GM23338 (cell line): ENCODE data around the gene TRPM3. TPM values are rescaled to one million over a fixed set of nuclear protein-coding genes. Genes with fewer than 3 reads are reported as not detected.

Experiments
- ATAC-seq: fragments of 200-7000 bp; cut with Tn5 transposase; 3 replicates; pipeline ENCODE4 v1.9.1; 2020
- DNase-seq: peaks from one replicate; pipeline ENCODE4 v3.0.0-alpha.2; 2015; ENCODE audit warnings: low spot score
- H2AFZ ChIP-seq: fragments of 200-600 bp; sonication (generic); 2 replicates; pipeline ENCODE4 v1.8.0; 2016; ENCODE audit warnings: antibody characterized with exemption, mild to moderate bottlenecking, moderate library complexity
- H3F3A ChIP-seq: fragments of 200-600 bp; sonication (generic); replicated peaks from 2 replicates; pipeline ENCODE4 v1.8.0; 2017; ENCODE audit warnings: antibody characterized with exemption, mixed run types, low read depth
- H3K27ac ChIP-seq: fragments of 200-600 bp; sonication (generic); 2 replicates; pipeline ENCODE4 v1.6.1; 2016; ENCODE audit warnings: low read depth
- H3K27me3 ChIP-seq: fragments of 200-600 bp; sonication (generic); 2 replicates; pipeline ENCODE4 v1.8.0; 2016; ENCODE audit warnings: mild to moderate bottlenecking, mixed run types, moderate library complexity; ENCODE audit not compliant: insufficient read depth
- H3K36me3 ChIP-seq: fragments of 200-600 bp; sonication (generic); 2 replicates; pipeline ENCODE4 v1.8.0; 2016; ENCODE audit warnings: mild to moderate bottlenecking; ENCODE audit not compliant: insufficient read depth
- H3K4me1 ChIP-seq: fragments of 200-600 bp; sonication (generic); 2 replicates; pipeline ENCODE4 v1.8.0; 2016; ENCODE audit warnings: mild to moderate bottlenecking, moderate library complexity; ENCODE audit not compliant: insufficient read depth
- H3K4me2 ChIP-seq: fragments of 200-600 bp; sonication (generic); 2 replicates; pipeline ENCODE4 v1.7.1; 2017; ENCODE audit warnings: mixed run types
- H3K4me3 ChIP-seq: fragments of 200-600 bp; sonication (generic); 2 replicates; pipeline ENCODE4 v1.6.1; 2016; ENCODE audit warnings: mixed run types
- H3K79me2 ChIP-seq: fragments of 200-600 bp; sonication (generic); replicated peaks from 2 replicates; pipeline ENCODE4 v1.8.0; 2017; ENCODE audit warnings: mild to moderate bottlenecking; ENCODE audit not compliant: insufficient read depth
- H3K9me2 ChIP-seq: fragments of 200-600 bp; sonication (generic); 2 replicates; pipeline ENCODE4 v1.8.0; 2017; ENCODE audit not compliant: insufficient read depth
- H4K20me1 ChIP-seq: fragments of 200-600 bp; sonication (generic); replicated peaks from 2 replicates; pipeline ENCODE4 v1.8.0; 2017; ENCODE audit warnings: mild to moderate bottlenecking; ENCODE audit not compliant: insufficient read depth
- H3K27ac Mint-ChIP-seq: 2 replicates; pipeline ENCODE4 v1.8.0; 2020; ENCODE audit warnings: inconsistent platforms, mild to moderate bottlenecking, moderate library complexity, mixed read lengths
- H3K27me3 Mint-ChIP-seq: 3 replicates; pipeline ENCODE4 v1.8.0; 2022; ENCODE audit warnings: low read depth, mild to moderate bottlenecking, moderate library complexity, mixed read lengths, inconsistent platforms; ENCODE audit not compliant: insufficient read depth, poor library complexity
- H3K36me3 Mint-ChIP-seq: 3 replicates; pipeline ENCODE4 v1.8.0; 2021; ENCODE audit warnings: low read depth, mild to moderate bottlenecking, inconsistent platforms, moderate library complexity, mixed read lengths
- H3K4me1 Mint-ChIP-seq: 3 replicates; pipeline ENCODE4 v1.8.0; 2020; ENCODE audit warnings: mild to moderate bottlenecking, inconsistent platforms, mixed read lengths
- H3K4me3 Mint-ChIP-seq: 3 replicates; pipeline ENCODE4 v1.8.0; 2021; ENCODE audit warnings: moderate library complexity, mild to moderate bottlenecking, inconsistent platforms, mixed read lengths
- H3K9me3 Mint-ChIP-seq: 3 replicates; pipeline ENCODE4 v1.8.0; 2020; ENCODE audit warnings: moderate library complexity, mild to moderate bottlenecking, inconsistent platforms, mixed read lengths
- EZH2 ChIP-seq: fragments of 200-600 bp; sonication (generic); IDR thresholded peaks from one replicate; pipeline ENCODE4 v1.8.0; 2017; ENCODE audit warnings: antibody characterized with exemption, mild to moderate bottlenecking, low read depth; ENCODE audit not compliant: unreplicated experiment
- NANOG ChIP-seq: IDR thresholded peaks from 2 replicates; pipeline ENCODE4 v1.6.1; 2016; ENCODE audit warnings: antibody characterized with exemption, borderline replicate concordance
- polyA plus RNA-seq: library from polyadenylated mRNA; unstranded; fragments of >200 nt; fragmentation: Nextera tagmentation; extraction: Ambion mirVana; gene quantifications from 2 replicates; pipeline ENCODE4 v1.2.1, GENCODE V29; 2016
- total RNA-seq: library from RNA; depleted of rRNA; stranded (reverse); fragments of >200 nt; shearing (Covaris generic); gene quantifications from 2 replicates; pipeline ENCODE4 v1.2.3, GENCODE V29; 2014
- TF ChIP-seq, protein P1 (sequence below): fragments of 250-450 bp; sonication (Bioruptor Pico); IDR thresholded peaks from 2 replicates; pipeline ENCODE4 v1.5.0; 2020; ENCODE audit warnings: mild to moderate bottlenecking, moderate library complexity
- TF ChIP-seq, protein P2 (sequence below): IDR thresholded peaks from one replicate; pipeline ENCODE4 v1.6.1; 2018; ENCODE audit warnings: antibody characterized with exemption; ENCODE audit not compliant: unreplicated experiment

TRPM3 gene
- total and polyA plus RNA-seq, 2 experiments from 2014 or later = 2.8 to 8.2 TPM

DNA sequence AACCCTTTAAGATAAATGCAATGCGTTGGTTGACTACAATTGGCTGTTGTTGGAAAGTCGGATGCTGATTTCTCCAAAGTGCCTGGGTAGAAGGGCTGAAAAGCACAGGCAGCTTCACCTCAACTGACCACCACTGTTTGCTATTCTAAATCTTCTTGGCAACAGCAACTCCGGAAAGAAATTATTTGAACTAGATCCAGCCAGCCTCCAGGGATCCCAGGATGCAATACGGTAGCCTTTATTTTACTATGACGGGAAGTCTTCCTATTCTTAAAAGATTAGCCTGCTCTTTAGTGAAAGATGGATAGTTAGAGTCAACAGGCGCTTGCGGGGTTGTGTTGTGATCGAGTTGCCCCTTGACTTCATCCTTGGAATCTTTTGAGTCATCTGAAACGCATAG lies 628.4 kb downstream of the TRPM3 start:
- Mint-ChIP-seq H3K4me1 (no peaks in the 10 kb centered on the region; the same call in 2 of the 3 replicates), H3K27ac (no peak overlapping the region), H3K9me3 (no peaks in the 10 kb centered on the region; the same call in 2 of the 3 replicates), H3K36me3 (no peaks in the 10 kb centered on the region; the same call in 2 of the 3 replicates), H3K27me3 (peaks cover 2% of the 10 kb centered on the region), H3K4me3 (no peak overlapping the region)
- H3K9me2 ChIP-seq = peaks cover 5% of the 10 kb centered on the region; the same call in 1 of the 2 replicates
- no peaks in the 10 kb centered on the region for H3K36me3 ChIP-seq
- H3K27me3 ChIP-seq = no peaks in the 10 kb centered on the region
- no peak for DNase-seq
- H4K20me1 ChIP-seq = no peaks in the 10 kb centered on the region
- no peaks in the 10 kb centered on the region for H3K79me2 ChIP-seq
- H2AFZ ChIP-seq = peak overlapping the region; percentile 32; the same call in 1 of the 2 replicates
- H3K4me2 ChIP-seq = no peak overlapping the region
- H3F3A ChIP-seq = no peaks in the 10 kb centered on the region
- ATAC-seq = no peak
- no peak for TF ChIP-seq NANOG
- TF ChIP-seq, protein P1, sequence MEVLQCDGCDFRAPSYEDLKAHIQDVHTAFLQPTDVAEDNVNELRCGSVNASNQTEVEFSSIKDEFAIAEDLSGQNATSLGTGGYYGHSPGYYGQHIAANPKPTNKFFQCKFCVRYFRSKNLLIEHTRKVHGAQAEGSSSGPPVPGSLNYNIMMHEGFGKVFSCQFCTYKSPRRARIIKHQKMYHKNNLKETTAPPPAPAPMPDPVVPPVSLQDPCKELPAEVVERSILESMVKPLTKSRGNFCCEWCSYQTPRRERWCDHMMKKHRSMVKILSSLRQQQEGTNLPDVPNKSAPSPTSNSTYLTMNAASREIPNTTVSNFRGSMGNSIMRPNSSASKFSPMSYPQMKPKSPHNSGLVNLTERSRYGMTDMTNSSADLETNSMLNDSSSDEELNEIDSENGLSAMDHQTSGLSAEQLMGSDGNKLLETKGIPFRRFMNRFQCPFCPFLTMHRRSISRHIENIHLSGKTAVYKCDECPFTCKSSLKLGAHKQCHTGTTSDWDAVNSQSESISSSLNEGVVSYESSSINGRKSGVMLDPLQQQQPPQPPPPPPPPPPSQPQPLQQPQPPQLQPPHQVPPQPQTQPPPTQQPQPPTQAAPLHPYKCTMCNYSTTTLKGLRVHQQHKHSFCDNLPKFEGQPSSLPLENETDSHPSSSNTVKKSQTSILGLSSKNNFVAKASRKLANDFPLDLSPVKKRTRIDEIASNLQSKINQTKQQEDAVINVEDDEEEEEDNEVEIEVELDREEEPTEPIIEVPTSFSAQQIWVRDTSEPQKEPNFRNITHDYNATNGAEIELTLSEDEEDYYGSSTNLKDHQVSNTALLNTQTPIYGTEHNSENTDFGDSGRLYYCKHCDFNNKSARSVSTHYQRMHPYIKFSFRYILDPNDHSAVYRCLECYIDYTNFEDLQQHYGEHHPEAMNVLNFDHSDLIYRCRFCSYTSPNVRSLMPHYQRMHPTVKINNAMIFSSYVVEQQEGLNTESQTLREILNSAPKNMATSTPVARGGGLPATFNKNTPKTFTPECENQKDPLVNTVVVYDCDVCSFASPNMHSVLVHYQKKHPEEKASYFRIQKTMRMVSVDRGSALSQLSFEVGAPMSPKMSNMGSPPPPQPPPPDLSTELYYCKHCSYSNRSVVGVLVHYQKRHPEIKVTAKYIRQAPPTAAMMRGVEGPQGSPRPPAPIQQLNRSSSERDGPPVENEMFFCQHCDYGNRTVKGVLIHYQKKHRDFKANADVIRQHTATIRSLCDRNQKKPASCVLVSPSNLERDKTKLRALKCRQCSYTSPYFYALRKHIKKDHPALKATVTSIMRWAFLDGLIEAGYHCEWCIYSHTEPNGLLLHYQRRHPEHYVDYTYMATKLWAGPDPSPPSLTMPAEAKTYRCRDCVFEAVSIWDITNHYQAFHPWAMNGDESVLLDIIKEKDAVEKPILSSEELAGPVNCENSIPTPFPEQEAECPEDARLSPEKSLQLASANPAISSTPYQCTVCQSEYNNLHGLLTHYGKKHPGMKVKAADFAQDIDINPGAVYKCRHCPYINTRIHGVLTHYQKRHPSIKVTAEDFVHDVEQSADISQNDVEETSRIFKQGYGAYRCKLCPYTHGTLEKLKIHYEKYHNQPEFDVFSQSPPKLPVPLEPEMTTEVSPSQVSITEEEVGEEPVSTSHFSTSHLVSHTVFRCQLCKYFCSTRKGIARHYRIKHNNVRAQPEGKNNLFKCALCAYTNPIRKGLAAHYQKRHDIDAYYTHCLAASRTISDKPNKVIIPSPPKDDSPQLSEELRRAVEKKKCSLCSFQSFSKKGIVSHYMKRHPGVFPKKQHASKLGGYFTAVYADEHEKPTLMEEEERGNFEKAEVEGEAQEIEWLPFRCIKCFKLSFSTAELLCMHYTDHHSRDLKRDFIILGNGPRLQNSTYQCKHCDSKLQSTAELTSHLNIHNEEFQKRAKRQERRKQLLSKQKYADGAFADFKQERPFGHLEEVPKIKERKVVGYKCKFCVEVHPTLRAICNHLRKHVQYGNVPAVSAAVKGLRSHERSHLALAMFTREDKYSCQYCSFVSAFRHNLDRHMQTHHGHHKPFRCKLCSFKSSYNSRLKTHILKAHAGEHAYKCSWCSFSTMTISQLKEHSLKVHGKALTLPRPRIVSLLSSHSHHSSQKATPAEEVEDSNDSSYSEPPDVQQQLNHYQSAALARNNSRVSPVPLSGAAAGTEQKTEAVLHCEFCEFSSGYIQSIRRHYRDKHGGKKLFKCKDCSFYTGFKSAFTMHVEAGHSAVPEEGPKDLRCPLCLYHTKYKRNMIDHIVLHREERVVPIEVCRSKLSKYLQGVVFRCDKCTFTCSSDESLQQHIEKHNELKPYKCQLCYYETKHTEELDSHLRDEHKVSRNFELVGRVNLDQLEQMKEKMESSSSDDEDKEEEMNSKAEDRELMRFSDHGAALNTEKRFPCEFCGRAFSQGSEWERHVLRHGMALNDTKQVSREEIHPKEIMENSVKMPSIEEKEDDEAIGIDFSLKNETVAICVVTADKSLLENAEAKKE (CRISPR knock-in tag) = no peak
- TF ChIP-seq EZH2 = no peak
- TF ChIP-seq, protein P2, sequence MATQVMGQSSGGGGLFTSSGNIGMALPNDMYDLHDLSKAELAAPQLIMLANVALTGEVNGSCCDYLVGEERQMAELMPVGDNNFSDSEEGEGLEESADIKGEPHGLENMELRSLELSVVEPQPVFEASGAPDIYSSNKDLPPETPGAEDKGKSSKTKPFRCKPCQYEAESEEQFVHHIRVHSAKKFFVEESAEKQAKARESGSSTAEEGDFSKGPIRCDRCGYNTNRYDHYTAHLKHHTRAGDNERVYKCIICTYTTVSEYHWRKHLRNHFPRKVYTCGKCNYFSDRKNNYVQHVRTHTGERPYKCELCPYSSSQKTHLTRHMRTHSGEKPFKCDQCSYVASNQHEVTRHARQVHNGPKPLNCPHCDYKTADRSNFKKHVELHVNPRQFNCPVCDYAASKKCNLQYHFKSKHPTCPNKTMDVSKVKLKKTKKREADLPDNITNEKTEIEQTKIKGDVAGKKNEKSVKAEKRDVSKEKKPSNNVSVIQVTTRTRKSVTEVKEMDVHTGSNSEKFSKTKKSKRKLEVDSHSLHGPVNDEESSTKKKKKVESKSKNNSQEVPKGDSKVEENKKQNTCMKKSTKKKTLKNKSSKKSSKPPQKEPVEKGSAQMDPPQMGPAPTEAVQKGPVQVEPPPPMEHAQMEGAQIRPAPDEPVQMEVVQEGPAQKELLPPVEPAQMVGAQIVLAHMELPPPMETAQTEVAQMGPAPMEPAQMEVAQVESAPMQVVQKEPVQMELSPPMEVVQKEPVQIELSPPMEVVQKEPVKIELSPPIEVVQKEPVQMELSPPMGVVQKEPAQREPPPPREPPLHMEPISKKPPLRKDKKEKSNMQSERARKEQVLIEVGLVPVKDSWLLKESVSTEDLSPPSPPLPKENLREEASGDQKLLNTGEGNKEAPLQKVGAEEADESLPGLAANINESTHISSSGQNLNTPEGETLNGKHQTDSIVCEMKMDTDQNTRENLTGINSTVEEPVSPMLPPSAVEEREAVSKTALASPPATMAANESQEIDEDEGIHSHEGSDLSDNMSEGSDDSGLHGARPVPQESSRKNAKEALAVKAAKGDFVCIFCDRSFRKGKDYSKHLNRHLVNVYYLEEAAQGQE = no peak
- H3K4me1 ChIP-seq = no peaks in the 10 kb centered on the region
- H3K27ac ChIP-seq = no peak overlapping the region
- no peak overlapping the region for H3K4me3 ChIP-seq
